ENCODE measurements around the gene TSPAN14. TPM values are rescaled to one million over a fixed set of nuclear protein-coding genes. Genes with fewer than 3 reads are reported as not detected.

The TSPAN14 gene, protein sequence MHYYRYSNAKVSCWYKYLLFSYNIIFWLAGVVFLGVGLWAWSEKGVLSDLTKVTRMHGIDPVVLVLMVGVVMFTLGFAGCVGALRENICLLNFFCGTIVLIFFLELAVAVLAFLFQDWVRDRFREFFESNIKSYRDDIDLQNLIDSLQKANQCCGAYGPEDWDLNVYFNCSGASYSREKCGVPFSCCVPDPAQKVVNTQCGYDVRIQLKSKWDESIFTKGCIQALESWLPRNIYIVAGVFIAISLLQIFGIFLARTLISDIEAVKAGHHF
- total RNA-seq = 100 to 1,000 TPM; 100 to 104 TPM

DNA sequence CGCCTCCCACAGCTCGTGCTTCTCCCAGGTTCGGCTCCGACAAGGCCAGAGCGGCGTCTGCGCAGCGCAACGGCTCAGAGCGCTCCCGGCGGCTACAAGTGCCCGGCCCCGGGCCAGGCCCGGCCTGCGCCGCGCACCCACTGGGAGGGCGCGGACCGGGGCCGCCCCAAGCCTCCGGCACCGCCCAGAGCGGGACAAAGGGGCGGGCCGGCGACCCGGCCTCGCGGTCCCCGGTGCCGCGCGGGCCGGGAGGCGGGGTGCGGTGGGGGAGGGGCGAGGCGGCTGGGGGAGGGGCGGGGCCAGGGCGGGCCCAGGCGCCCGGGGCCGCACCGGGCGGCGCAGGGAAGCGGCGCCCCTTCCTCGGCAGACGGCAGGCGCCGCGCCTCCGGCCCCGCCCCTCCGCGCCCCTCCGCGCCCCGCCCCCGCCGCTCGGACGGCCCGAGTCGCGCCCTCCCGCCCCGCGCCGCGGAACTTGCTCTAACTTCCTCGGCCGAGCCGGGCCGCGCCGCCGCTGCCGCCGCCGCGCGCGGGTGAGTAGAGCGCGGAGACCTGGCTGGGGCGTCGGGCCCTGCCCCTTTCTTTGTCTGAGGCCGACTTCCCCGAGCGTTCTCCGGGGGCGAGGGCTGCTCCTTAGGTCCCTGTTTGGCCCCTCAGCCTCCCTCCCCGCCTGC is at the start of gene TSPAN14:
TSS of gene TSPAN14 (plus strand) at position 469 of the 671 bp plus-strand sequence. CDS start 34,924 bp downstream, outside the sequence.
- H3K36me3 Mint-ChIP-seq = peaks cover 20% of the 10 kb centered on the region
- peak within 1 kb of the TSS; percentile 94 for H3K27ac Mint-ChIP-seq
- H3K4me3 Mint-ChIP-seq = peak within 1 kb of the TSS; percentile 92
- ATAC-seq = peak; percentile 76
- DNase-seq = peak; percentile 81
- no peaks in the 10 kb centered on the region for H3K27me3 Mint-ChIP-seq
- peaks cover 38% of the 10 kb centered on the region for H3K4me1 Mint-ChIP-seq
- no peaks in the 10 kb centered on the region for H3K9me3 Mint-ChIP-seq (ENCODE audit: low read depth)
- CTCF ChIA-PET = interaction anchor here (1.5 to 25.8 kb wide), 6 partner anchors 10 to 76 kb away, joined by 5 to 579 read pairs (median 47); no protein-coding TSS in a partner anchor

DNA sequence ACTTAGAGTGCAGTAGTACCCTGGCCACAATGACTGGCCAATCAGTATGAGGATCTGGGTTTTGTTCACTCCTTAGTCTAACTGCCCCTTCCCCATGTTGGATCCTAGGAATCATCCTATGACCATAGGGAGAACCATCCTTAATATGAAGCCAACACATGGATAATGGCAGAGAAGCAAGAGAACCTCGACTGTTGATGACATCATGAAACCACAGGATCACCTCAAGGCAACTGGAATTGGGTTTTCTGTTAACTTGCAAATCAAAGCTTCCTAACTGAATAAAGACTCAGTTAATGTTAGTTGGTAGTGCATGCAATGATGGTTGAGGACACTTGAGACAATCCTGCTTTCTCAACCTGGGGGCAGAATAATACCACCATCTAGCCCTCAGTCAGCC is 49.1 kb upstream of the TSPAN14 start:
- Mint-ChIP-seq H3K27me3 (peaks cover 19% of the 10 kb centered on the region), H3K36me3 (no peaks in the 10 kb centered on the region), H3K27ac (no peak overlapping the region), H3K4me1 (peaks cover 6% of the 10 kb centered on the region), H3K9me3 (ENCODE audit: low read depth) (no peaks in the 10 kb centered on the region), H3K4me3 (no peak overlapping the region)
- ATAC-seq (no peak), DNase-seq (no peak)
- CTCF ChIA-PET = interaction anchor here (0.9 to 1.4 kb wide), 2 partner anchors 27 to 40 kb away, joined by 3 to 6 read pairs; no protein-coding TSS in a partner anchor

DNA sequence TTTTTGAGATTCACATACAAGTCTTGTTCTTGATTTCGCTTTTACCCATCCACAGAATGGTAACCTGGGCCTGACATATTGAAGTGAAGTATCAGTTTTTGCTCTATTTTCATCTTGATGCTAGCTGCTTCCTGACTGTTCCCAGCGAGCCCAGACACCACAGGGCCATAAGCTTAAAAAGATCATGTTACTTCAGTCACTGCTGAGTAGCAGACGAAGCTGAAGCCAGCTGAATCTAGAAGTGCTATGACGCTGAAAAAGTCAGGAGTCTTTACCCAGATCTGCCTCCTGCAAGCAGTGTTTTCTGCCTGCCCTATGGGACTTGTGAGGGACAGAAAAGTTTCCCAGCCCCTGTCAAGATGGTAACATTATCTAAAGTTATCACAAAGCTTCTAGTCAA is 48.5 kb upstream of the TSPAN14 start:
- no peak overlapping the region for H3K27ac Mint-ChIP-seq
- no peaks in the 10 kb centered on the region for H3K9me3 Mint-ChIP-seq (ENCODE audit: low read depth)
- DNase-seq (no peak), ATAC-seq (no peak)
- CTCF ChIA-PET = interaction anchor here (0.9 to 1.4 kb wide), 2 partner anchors 27 to 39 kb away, joined by 3 to 6 read pairs; no protein-coding TSS in a partner anchor
- peaks cover 6% of the 10 kb centered on the region for H3K4me1 Mint-ChIP-seq
- no peak overlapping the region for H3K4me3 Mint-ChIP-seq
- H3K27me3 Mint-ChIP-seq = peaks cover 19% of the 10 kb centered on the region
- no peaks in the 10 kb centered on the region for H3K36me3 Mint-ChIP-seq

DNA sequence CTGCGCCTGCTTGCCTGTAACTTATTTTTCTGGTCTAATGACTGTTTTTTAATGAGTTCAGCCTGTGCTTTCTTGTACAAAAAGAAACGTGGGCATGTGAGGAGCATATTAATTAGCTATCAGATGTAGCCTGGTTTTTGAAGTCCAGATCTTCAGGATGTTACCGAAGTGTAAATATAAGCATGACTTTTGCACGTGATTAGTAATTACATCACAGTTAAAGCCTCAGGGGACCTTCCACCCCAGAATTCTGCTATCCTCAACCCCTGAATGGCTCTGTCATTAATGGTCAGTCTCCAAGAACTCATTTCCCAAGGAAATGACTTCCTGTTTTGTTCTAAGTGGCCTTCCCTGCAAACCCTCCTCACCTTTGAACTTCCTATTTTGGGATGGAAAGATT is 47.9 kb upstream of the TSPAN14 start:
- CTCF ChIA-PET = interaction anchor here (0.9 to 1.4 kb wide), 2 partner anchors 28 to 39 kb away, joined by 3 to 6 read pairs; no protein-coding TSS in a partner anchor
- no peaks in the 10 kb centered on the region for H3K9me3 Mint-ChIP-seq (ENCODE audit: low read depth)

DNA sequence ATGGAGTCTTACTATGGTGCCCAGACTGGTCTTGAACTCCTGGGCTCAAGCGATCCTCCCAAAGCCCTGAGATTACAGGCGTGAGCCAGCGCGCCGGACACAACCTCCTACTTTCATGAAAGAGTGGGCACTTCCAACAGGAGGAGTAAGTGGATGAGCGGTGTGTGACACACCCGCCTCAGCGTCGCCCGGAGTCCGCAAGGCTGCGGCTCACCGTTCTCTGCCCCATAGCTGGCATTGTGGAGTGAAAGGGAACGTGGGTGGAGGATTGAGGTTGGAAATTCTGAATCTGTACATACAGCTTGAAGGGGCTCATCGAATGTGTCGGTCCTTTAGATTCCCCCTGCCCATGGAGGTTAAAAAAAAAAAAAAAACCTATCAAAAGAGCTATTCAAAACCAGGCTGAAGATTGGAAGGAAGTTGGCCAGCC is 46.3 kb upstream of the TSPAN14 start:
- CTCF ChIA-PET = interaction anchor here (0.8 to 2.3 kb wide), 12 partner anchors 10 to 516 kb away, joined by 3 to 15 read pairs (median 3); no protein-coding TSS in a partner anchor
- Mint-ChIP-seq H3K4me1 (peaks cover 10% of the 10 kb centered on the region), H3K9me3 (ENCODE audit: low read depth) (no peaks in the 10 kb centered on the region), H3K36me3 (no peaks in the 10 kb centered on the region), H3K27ac (no peak overlapping the region), H3K27me3 (peaks cover 19% of the 10 kb centered on the region), H3K4me3 (peak overlapping the region; percentile 69)
- ATAC-seq (peak; percentile 34), DNase-seq (peak; percentile 47)

More for the DNA sequence above, 47.9 kb upstream of the TSPAN14 start:
- peaks cover 19% of the 10 kb centered on the region for H3K27me3 Mint-ChIP-seq
- no peaks in the 10 kb centered on the region for H3K36me3 Mint-ChIP-seq
- DNase-seq (no peak), ATAC-seq (no peak)
- peaks cover 6% of the 10 kb centered on the region for H3K4me1 Mint-ChIP-seq
- no peak overlapping the region for H3K4me3 Mint-ChIP-seq
- H3K27ac Mint-ChIP-seq = no peak overlapping the region

DNA sequence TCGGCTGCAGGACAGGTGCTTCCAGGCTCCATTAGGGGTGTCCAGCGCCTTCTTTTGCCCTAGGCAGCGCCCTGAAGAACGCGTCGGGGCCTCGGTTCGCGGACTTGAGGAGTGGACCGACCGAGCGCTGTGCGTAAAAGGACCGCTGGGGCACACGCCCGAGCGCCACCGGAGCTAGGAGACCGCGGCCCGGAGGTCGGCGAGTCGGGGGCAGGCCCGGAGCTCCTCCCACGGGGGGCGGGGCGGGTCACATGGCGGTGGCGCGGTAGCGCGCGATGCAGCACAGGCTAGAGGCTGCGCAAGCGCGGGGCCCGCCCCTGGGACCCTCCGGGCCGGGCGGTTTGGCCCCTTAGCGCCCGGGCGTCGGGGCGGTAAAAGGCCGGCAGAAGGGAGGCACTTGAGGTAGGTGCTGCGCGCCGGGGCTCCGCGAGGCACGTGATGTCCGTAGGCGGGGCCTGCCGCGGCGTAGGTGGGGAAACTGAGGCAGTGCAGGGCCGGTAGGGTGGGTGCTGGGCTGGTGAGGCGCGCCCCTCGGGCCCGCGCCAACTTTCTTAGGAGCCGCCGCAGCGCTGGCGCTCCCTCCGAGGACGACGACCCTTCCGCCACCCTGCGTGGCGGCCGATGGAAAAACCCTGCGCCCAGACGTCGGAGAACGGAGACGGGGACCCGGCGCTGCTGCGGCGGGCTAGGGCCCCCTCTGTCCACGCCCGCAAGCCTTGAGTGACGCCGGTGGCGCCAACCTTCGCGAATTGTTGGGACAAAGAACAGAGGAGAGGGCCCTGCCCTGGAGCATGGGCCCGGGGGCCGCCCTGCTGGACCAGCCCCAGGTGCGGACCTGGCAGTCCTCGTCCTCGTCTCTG is 45.6 kb upstream of the TSPAN14 start, which contains the start of gene PRXL2A:
TSS of gene PRXL2A (plus strand) at position 310 of the 860 bp plus-strand sequence. CDS start 11,917 bp downstream, outside the sequence.
- Mint-ChIP-seq H3K4me1 (peaks cover 11% of the 10 kb centered on the region), H3K27me3 (peaks cover 19% of the 10 kb centered on the region), H3K27ac (no peak within 1 kb of the TSS), H3K4me3 (peak within 1 kb of the TSS; percentile 69), H3K36me3 (no peaks in the 10 kb centered on the region), H3K9me3 (ENCODE audit: low read depth) (no peaks in the 10 kb centered on the region)
- CTCF ChIA-PET = interaction anchor here (0.8 to 2.3 kb wide), 11 partner anchors 11 to 148 kb away, joined by 3 to 15 read pairs (median 3); no protein-coding TSS in a partner anchor
- peak; percentile 99 for ATAC-seq
- DNase-seq = peak; percentile 87

DNA sequence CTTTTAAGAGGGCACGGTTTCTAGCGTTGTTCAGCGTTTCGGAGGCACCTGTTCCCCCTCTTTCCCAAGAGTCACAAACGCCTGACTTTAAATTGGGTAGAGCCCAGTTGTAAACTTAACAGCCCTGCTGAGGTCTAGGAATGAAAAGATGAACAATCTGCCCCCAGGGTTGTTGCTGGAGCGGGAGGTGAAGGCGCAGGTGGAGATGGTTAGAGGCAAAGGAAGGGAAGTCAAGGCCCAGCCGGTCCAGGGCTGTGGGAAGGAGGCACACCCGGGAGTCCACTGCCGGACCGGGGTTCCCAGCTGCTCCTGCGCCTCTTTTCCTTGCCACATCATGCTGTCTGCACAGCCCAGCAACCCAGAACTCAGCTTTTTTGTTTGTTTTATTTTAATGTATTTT is 45.0 kb upstream of the TSPAN14 start:
- DNase-seq = no peak
- Mint-ChIP-seq H3K36me3 (no peaks in the 10 kb centered on the region), H3K9me3 (ENCODE audit: low read depth) (no peaks in the 10 kb centered on the region), H3K4me1 (peaks cover 11% of the 10 kb centered on the region), H3K27me3 (peaks cover 19% of the 10 kb centered on the region), H3K4me3 (peak overlapping the region; percentile 69), H3K27ac (no peak overlapping the region)
- CTCF ChIA-PET = interaction anchor here (0.7 to 2.0 kb wide), 3 partner anchors 35 to 255 kb away, joined by 3 to 8 read pairs (median 5); no protein-coding TSS in a partner anchor
- ATAC-seq = no peak

DNA sequence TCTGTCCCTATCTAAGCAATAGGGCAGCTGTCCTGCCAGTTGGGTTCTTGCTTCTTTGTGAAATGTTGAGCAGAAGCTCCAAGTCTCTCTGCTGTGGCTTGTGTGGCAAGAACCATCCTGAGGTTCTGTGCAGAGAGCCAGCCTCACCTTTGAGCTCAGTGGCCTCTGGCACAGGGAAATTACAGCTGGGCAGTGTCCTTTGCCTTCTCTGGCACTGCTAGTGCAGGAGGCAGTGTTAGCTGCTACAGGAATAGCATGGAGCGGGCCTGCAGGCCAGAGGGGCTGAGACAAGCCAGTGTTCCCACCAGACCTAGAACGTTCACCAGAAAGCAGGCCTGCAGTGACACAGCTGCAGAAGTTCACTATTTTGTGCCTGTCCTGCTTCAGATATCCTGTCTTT is 44.0 kb upstream of the TSPAN14 start:
- Mint-ChIP-seq H3K27ac (no peak overlapping the region), H3K36me3 (no peaks in the 10 kb centered on the region), H3K9me3 (ENCODE audit: low read depth) (no peaks in the 10 kb centered on the region), H3K4me3 (no peak overlapping the region), H3K27me3 (peaks cover 19% of the 10 kb centered on the region), H3K4me1 (peaks cover 11% of the 10 kb centered on the region)
- no peak for ATAC-seq
- CTCF ChIA-PET = interaction anchor here (0.5 to 2.0 kb wide), 3 partner anchors 34 to 112 kb away, joined by 5 to 8 read pairs (median 5); no protein-coding TSS in a partner anchor
- no peak for DNase-seq

DNA sequence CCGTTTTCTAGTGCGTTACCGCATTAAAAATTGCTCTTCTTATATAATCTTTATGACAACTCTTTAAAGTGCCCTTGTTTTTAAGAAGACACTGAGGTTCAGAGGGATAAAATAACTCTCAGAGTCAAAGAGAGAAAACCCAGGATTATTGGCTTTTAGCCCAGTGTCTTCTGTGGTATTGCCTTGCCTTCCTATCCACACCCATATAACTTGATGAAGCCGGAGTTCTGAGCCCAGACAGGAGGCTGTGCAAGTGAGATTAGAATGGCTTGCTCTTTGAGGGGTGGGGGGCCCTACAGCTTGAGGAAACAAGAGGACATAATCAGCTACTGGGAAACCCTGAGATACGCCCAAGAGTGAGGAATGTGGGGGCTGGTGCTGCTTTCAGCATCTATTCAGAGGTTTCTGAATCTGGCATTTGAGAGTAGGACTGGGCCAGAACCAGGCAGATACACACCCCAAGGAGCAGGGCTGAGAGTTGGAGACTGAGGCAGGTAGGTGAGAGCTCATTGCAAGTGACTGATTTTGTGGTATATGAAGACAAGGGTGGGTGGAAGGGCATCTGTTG is 43.4 kb upstream of the TSPAN14 start:
- no peaks in the 10 kb centered on the region for H3K36me3 Mint-ChIP-seq
- ATAC-seq = no peak
- peaks cover 16% of the 10 kb centered on the region for H3K27me3 Mint-ChIP-seq
- no peak overlapping the region for H3K4me3 Mint-ChIP-seq
- no peak overlapping the region for H3K27ac Mint-ChIP-seq
- CTCF ChIA-PET = interaction anchor here (0.5 to 2.0 kb wide), 3 partner anchors 33 to 111 kb away, joined by 3 to 8 read pairs (median 5); no protein-coding TSS in a partner anchor
- no peak for DNase-seq
- H3K4me1 Mint-ChIP-seq = peaks cover 11% of the 10 kb centered on the region
- no peaks in the 10 kb centered on the region for H3K9me3 Mint-ChIP-seq (ENCODE audit: low read depth)

DNA sequence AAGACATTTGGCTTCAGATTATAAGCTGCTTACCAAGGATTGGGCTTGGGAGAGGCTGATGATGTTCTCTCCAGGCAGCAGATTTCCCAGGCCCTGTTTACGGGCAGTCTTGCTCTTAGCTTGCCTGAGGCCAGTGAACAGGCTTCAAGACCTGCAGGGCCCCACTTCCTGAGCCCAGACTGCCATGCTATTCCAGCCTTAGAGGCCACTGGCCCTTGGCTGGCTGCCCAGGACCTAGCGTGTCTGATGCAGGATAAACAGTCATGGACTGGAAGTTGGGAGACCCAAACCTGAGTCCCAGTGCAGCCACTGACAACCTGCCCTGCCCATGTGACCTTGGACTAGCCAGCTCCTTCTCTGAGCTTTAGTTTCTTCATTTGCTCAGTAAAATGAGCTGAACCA is 42.8 kb upstream of the TSPAN14 start:
- DNase-seq = no peak
- no peak for ATAC-seq
- no peak overlapping the region for H3K27ac Mint-ChIP-seq
- no peaks in the 10 kb centered on the region for H3K9me3 Mint-ChIP-seq (ENCODE audit: low read depth)
- H3K27me3 Mint-ChIP-seq = peaks cover 12% of the 10 kb centered on the region
- no peak overlapping the region for H3K4me3 Mint-ChIP-seq
- peaks cover 11% of the 10 kb centered on the region for H3K4me1 Mint-ChIP-seq
- H3K36me3 Mint-ChIP-seq = no peaks in the 10 kb centered on the region
- CTCF ChIA-PET = interaction anchor here (1.1 to 2.0 kb wide), 3 partner anchors 33 to 189 kb away, joined by 3 to 8 read pairs (median 3); no protein-coding TSS in a partner anchor

DNA sequence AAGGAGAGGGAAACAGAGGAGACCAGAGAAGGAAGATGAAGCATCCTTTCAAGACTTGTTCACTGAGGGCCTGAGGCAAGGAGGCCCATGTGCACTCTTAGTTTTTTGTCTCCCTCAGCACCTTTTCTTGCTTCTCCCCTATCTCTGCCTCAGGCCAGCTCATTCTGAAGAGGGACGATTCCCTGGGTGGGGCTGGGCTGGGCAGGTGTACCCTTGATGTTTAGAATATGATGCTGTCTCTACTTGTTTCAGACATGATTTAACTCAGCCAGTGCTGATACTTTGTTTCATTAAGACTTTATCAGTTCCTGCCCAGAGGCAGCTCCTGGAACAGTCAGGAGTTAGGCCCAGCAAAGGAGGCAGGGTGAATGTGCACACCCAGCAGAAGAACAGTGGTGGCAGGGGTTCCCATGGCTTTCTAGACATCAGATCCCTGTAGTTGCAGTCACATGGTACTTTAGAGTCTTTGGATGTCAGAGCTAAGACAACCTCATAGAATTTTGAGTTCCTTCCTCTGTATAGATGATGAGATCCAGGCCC is 42.4 kb upstream of the TSPAN14 start:
- DNase-seq = no peak
- Mint-ChIP-seq H3K9me3 (ENCODE audit: low read depth) (no peaks in the 10 kb centered on the region), H3K4me3 (no peak overlapping the region), H3K27me3 (peaks cover 8% of the 10 kb centered on the region), H3K4me1 (peaks cover 11% of the 10 kb centered on the region), H3K36me3 (no peaks in the 10 kb centered on the region), H3K27ac (no peak overlapping the region)
- ATAC-seq = no peak
- CTCF ChIA-PET = interaction anchor here (1.1 kb wide), 2 partner anchors 34 to 188 kb away, joined by 3 read pairs; no protein-coding TSS in a partner anchor

DNA sequence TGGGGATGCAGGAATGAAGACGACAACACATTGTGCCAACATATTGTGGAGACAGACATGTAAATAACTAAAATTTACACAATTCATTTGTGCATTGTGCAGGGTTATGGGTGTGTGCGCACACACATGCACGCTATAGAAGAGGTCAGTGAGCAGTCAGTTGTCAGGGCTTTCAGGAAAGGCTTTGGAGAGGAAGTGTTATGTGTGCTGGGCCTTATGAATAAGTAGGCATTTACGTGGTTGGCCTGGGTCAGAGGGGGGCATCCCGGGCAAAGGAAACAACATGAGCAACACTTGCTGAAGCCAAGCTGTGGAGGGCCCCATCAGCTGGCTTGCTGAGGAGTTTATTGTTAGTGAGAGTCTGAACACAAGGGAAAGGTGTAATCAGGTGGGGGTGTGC is 41.6 kb upstream of the TSPAN14 start:
- CTCF ChIA-PET = no interaction called here
- peaks cover 10% of the 10 kb centered on the region for H3K4me1 Mint-ChIP-seq
- no peak overlapping the region for H3K27ac Mint-ChIP-seq
- DNase-seq (no peak), ATAC-seq (no peak)
- no peaks in the 10 kb centered on the region for H3K36me3 Mint-ChIP-seq
- no peak overlapping the region for H3K4me3 Mint-ChIP-seq
- peaks cover 5% of the 10 kb centered on the region for H3K27me3 Mint-ChIP-seq
- H3K9me3 Mint-ChIP-seq (ENCODE audit: low read depth) = no peaks in the 10 kb centered on the region
